Measurements from ENCODE around the gene OR2A5. TPM values are rescaled to one million over a fixed set of nuclear protein-coding genes. Genes with fewer than 3 reads are reported as not detected.
"Not testable (repeated sequence)": the region's sequence is repeated elsewhere in the genome, so short reads cannot be mapped to it uniquely, and the experiment has no call there.

Gene OR2A5
- total RNA-seq: not detected in 2 replicates

- no peak for DNase-seq (ENCODE audit: low read depth in 2 of 2)
These were observed at the start of gene OR2A5 for GRCh38 chr7:144048648-144049047. OR2A5 (plus strand) TSS chr7:144048948; CDS start chr7:144050402, 1,454 bp downstream.

- DNase-seq (ENCODE audit: low read depth in 2 of 2): no peak
These were observed 48.7 kb upstream of the OR2A5 start, which contains the start of gene OR6B1 for GRCh38 chr7:144000020-144000419. OR6B1 (plus strand) TSS chr7:144000320; CDS start chr7:144003997, 3,677 bp downstream.

- no peak for DNase-seq (ENCODE audit: low read depth in 2 of 2)
These were observed 47.2 kb upstream of the OR2A5 start for GRCh38 chr7:144001543-144001942.

GRCh38 chr7:144004703-144005102 is 44.0 kb upstream of the OR2A5 start:
- no peak for DNase-seq (ENCODE audit: low read depth in 2 of 2)

- DNase-seq (ENCODE audit: low read depth in 2 of 2): no peak
These were observed 42.6 kb upstream of the OR2A5 start for GRCh38 chr7:144006029-144006691.

GRCh38 chr7:144006692-144007042 is 42.1 kb upstream of the OR2A5 start:
- DNase-seq (ENCODE audit: low read depth in 2 of 2): no peak

- no peak for DNase-seq (ENCODE audit: low read depth in 2 of 2)
These were observed 39.4 kb upstream of the OR2A5 start for GRCh38 chr7:144009361-144009760.

- DNase-seq (ENCODE audit: low read depth in 2 of 2): not testable (repeated sequence)
These were observed 38.7 kb upstream of the OR2A5 start for GRCh38 chr7:144010061-144010460.

GRCh38 chr7:144010821-144011220 is 37.9 kb upstream of the OR2A5 start:
- not testable (repeated sequence) for DNase-seq (ENCODE audit: low read depth in 2 of 2)

- peak; percentile 16 to 33 for DNase-seq (ENCODE audit: low read depth in 2 of 2)
These were observed 37.1 kb upstream of the OR2A5 start for GRCh38 chr7:144011458-144012230.

- DNase-seq (ENCODE audit: low read depth in 2 of 2): no peak
These were observed 30.7 kb upstream of the OR2A5 start for GRCh38 chr7:144018065-144018464.

- DNase-seq (ENCODE audit: low read depth in 2 of 2): peak in 1 of 2 donors; percentile 33
These were observed 29.3 kb upstream of the OR2A5 start for GRCh38 chr7:144019457-144019856.

- DNase-seq (ENCODE audit: low read depth in 2 of 2): no peak
These were observed 28.4 kb upstream of the OR2A5 start for GRCh38 chr7:144020340-144020739.

- DNase-seq (ENCODE audit: low read depth in 2 of 2): no peak
These were observed 26.6 kb upstream of the OR2A5 start for GRCh38 chr7:144022169-144022568.

- DNase-seq (ENCODE audit: low read depth in 2 of 2): no peak
These were observed 25.4 kb upstream of the OR2A5 start for GRCh38 chr7:144023171-144023827.

GRCh38 chr7:144024213-144024612 is 24.5 kb upstream of the OR2A5 start:
- no peak for DNase-seq (ENCODE audit: low read depth in 2 of 2)

GRCh38 chr7:144026203-144026883 is 22.4 kb upstream of the OR2A5 start:
- DNase-seq (ENCODE audit: low read depth in 2 of 2): no peak

- DNase-seq (ENCODE audit: low read depth in 2 of 2): peak; percentile 33 to 50
These were observed 21.7 kb upstream of the OR2A5 start for GRCh38 chr7:144027070-144027469.

GRCh38 chr7:144027974-144028373 is 20.8 kb upstream of the OR2A5 start:
- DNase-seq (ENCODE audit: low read depth in 2 of 2): peak in 1 of 2 donors; percentile 9

GRCh38 chr7:144028547-144028946 is 20.2 kb upstream of the OR2A5 start:
- DNase-seq (ENCODE audit: low read depth in 2 of 2): no peak

GRCh38 chr7:144032516-144032915 is 16.2 kb upstream of the OR2A5 start:
- DNase-seq (ENCODE audit: low read depth in 2 of 2): no peak
